HG03175 (cell line): ENCODE results near the gene ATP1B2.

ENCODE experiments used
- ATAC-seq: cut with Tn5 transposase; IDR thresholded peaks from one replicate; pipeline ENCODE4 v1.9.1; 2021; ENCODE audit warnings: mild to moderate bottlenecking, moderate library complexity; ENCODE audit not compliant: unreplicated experiment

The ATP1B2 gene

GRCh38 chr17:7706631-7707354 lies 56.1 kb downstream of the ATP1B2 start:
- ATAC-seq, result no peak
